SU-DHL-6 (cell line): ENCODE results near the gene PLEKHS1.

Experiments used
- H2AFZ ChIP-seq: fragments of 200-600 bp; sonication (generic); 2 replicates; pipeline ENCODE4 v1.6.1; 2014; ENCODE audit warnings: low read depth, mild to moderate bottlenecking, moderate library complexity, mixed read lengths, antibody characterized with exemption, low read length; ENCODE audit not compliant: severe bottlenecking
- H3F3A ChIP-seq: fragments of 200-600 bp; shearing (Covaris generic); 2 replicates; pipeline ENCODE4 v1.6.0; 2016; ENCODE audit warnings: antibody characterized with exemption, mild to moderate bottlenecking; ENCODE audit not compliant: insufficient read depth
- H3K27ac ChIP-seq: fragments of 200-600 bp; sonication (generic); 2 replicates; pipeline ENCODE4 v1.5.1; 2016; ENCODE audit warnings: low read depth, mild to moderate bottlenecking, low read length, moderate library complexity, mixed read lengths
- H3K27me3 ChIP-seq: fragments of 200-600 bp; sonication (generic), shearing (Covaris generic); 2 replicates; pipeline ENCODE4 v1.6.0; 2014; ENCODE audit warnings: mild to moderate bottlenecking, low read length
- H3K36me3 ChIP-seq: fragments of 200-600 bp; sonication (generic); 2 replicates; pipeline ENCODE4 v1.6.1; 2014; ENCODE audit warnings: mild to moderate bottlenecking, low read length, mixed read lengths
- H3K4me2 ChIP-seq: fragments of 300-600, 200-600 bp; shearing (Covaris generic), sonication (generic); 2 replicates; pipeline ENCODE4 v1.6.0; 2014; ENCODE audit warnings: low read length, low read depth, mild to moderate bottlenecking; ENCODE audit not compliant: poor library complexity, severe bottlenecking
- H3K4me3 ChIP-seq: fragments of 200-600 bp; sonication (generic); 2 replicates; pipeline ENCODE4 v1.5.1; 2014; ENCODE audit warnings: antibody characterized with exemption, low read length, mild to moderate bottlenecking, mixed read lengths; ENCODE audit not compliant: insufficient read depth, poor library complexity, severe bottlenecking
- H3K79me2 ChIP-seq: fragments of 200-600 bp; sonication (generic); 2 replicates; pipeline ENCODE4 v1.6.1; 2014; ENCODE audit warnings: mild to moderate bottlenecking, low read length, moderate library complexity; ENCODE audit not compliant: insufficient read depth
- H3K9ac ChIP-seq: fragments of 200-600 bp; sonication (generic); 2 replicates; pipeline ENCODE4 v1.7.0; 2014; ENCODE audit warnings: mild to moderate bottlenecking, low read length
- H3K9me2 ChIP-seq: fragments of 200-600 bp; sonication (generic); replicated peaks from 2 replicates; pipeline ENCODE4 v1.6.1; 2014; ENCODE audit warnings: low read length; ENCODE audit not compliant: insufficient read depth
- H3K9me3 ChIP-seq: fragments of 200-600 bp; sonication (generic); 2 replicates; pipeline ENCODE4 v1.6.1; 2014; ENCODE audit warnings: low read length, mixed read lengths; ENCODE audit not compliant: insufficient read depth
- H4K20me1 ChIP-seq: fragments of 200-600 bp; sonication (generic); 2 replicates; pipeline ENCODE4 v1.6.1; 2014; ENCODE audit warnings: low read depth, mild to moderate bottlenecking, antibody characterized with exemption, low read length, moderate library complexity, mixed read lengths
- EZH2phosphoT487 ChIP-seq: fragments of 200-600 bp; sonication (generic), shearing (Covaris generic); conservative IDR thresholded peaks from 2 replicates; pipeline ENCODE4 v1.6.1; 2018; ENCODE audit warnings: mild to moderate bottlenecking, antibody characterized with exemption, low read length, moderate library complexity, mixed read lengths
- TF ChIP-seq, protein P1 (sequence below): fragments of 200-600 bp; sonication (generic); IDR thresholded peaks from one replicate; pipeline ENCODE4 v1.5.1; 2017; ENCODE audit warnings: antibody characterized with exemption, mild to moderate bottlenecking, low read length, moderate library complexity; ENCODE audit not compliant: insufficient read depth, poor library complexity, severe bottlenecking

Gene PLEKHS1

DNA sequence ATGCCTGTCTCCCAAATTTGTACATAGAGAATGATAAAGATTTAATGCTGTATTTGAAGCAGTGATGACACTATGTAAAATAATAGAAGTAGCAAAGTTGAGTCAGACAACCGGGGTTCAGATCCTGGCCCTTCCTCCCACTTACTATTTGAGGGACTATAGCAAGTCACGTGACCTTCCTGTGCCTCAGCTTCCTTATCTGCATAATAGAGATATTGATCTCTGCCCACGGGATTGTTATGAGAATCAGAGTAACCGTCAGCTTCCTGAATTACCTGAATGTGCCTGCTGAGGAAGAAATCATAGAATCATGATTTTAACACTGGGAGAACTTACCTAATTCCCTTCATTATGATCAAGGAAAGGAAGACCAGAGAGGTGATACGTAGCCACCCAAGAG, 44.9 kb upstream of the PLEKHS1 start:
- H3F3A ChIP-seq = no peaks in the 10 kb centered on the region
- no peaks in the 10 kb centered on the region for H3K27me3 ChIP-seq
- H3K36me3 ChIP-seq = no peaks in the 10 kb centered on the region
- no peaks in the 10 kb centered on the region for H4K20me1 ChIP-seq
- TF ChIP-seq, protein P1, sequence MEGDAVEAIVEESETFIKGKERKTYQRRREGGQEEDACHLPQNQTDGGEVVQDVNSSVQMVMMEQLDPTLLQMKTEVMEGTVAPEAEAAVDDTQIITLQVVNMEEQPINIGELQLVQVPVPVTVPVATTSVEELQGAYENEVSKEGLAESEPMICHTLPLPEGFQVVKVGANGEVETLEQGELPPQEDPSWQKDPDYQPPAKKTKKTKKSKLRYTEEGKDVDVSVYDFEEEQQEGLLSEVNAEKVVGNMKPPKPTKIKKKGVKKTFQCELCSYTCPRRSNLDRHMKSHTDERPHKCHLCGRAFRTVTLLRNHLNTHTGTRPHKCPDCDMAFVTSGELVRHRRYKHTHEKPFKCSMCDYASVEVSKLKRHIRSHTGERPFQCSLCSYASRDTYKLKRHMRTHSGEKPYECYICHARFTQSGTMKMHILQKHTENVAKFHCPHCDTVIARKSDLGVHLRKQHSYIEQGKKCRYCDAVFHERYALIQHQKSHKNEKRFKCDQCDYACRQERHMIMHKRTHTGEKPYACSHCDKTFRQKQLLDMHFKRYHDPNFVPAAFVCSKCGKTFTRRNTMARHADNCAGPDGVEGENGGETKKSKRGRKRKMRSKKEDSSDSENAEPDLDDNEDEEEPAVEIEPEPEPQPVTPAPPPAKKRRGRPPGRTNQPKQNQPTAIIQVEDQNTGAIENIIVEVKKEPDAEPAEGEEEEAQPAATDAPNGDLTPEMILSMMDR = no peak
- no peaks in the 10 kb centered on the region for H3K9me3 ChIP-seq
- H3K9me2 ChIP-seq = no peaks in the 10 kb centered on the region
- no peak overlapping the region for H3K9ac ChIP-seq
- H3K79me2 ChIP-seq = no peaks in the 10 kb centered on the region
- H3K27ac ChIP-seq = no peak overlapping the region
- H2AFZ ChIP-seq = no peak overlapping the region
- H3K4me2 ChIP-seq = no peak overlapping the region
- no peak overlapping the region for H3K4me3 ChIP-seq

- no peaks in the 10 kb centered on the region for H3K79me2 ChIP-seq
- H3F3A ChIP-seq = no peaks in the 10 kb centered on the region
- no peaks in the 10 kb centered on the region for H4K20me1 ChIP-seq
- H3K27me3 ChIP-seq = no peaks in the 10 kb centered on the region
- no peaks in the 10 kb centered on the region for H3K9me3 ChIP-seq
- no peak overlapping the region for H3K4me3 ChIP-seq
- no peak overlapping the region for H2AFZ ChIP-seq
- no peak overlapping the region for H3K4me2 ChIP-seq
- no peaks in the 10 kb centered on the region for H3K36me3 ChIP-seq
- H3K27ac ChIP-seq = no peak overlapping the region
- TF ChIP-seq EZH2phosphoT487 = no peak
- TF ChIP-seq, protein P1 = no peak
- no peak overlapping the region for H3K9ac ChIP-seq
- no peaks in the 10 kb centered on the region for H3K9me2 ChIP-seq
Measured at GRCh38 chr10:113708640-113709039, 42.8 kb upstream of the PLEKHS1 start.

GRCh38 chr10:113709221-113709838, 42.2 kb upstream of the PLEKHS1 start:
- Histone ChIP-seq H3K9me3 (no peaks in the 10 kb centered on the region), H3K4me3 (no peak overlapping the region), H3F3A (no peaks in the 10 kb centered on the region), H4K20me1 (no peaks in the 10 kb centered on the region), H3K9ac (no peak overlapping the region), H3K36me3 (no peaks in the 10 kb centered on the region), H3K9me2 (no peaks in the 10 kb centered on the region), H3K4me2 (no peak overlapping the region), H3K27me3 (no peaks in the 10 kb centered on the region), H2AFZ (no peak overlapping the region), H3K79me2 (no peaks in the 10 kb centered on the region), H3K27ac (no peak overlapping the region)
- TF ChIP-seq EZH2phosphoT487 = no peak
- TF ChIP-seq, protein P1 = no peak
